Activated naive CD4-positive, alpha-beta T cell treated with anti-CD3 and anti-CD28 coated beads, Interleukin-2, amount 10 ng/mL, durations not matched to agents 7 days and 5 days (primary cell): ENCODE data around the gene SORD.
A peak's percentile ranks its signal among the peaks of the same experiment; 100 is the strongest.
"Not testable (repeated sequence)": the region's sequence is repeated elsewhere in the genome, so short reads cannot be mapped to it uniquely, and the experiment has no call there.

Experiments
- CTCF ChIA-PET: fragments of 350-600 bp; sonication (Branson Sonifier 250); formaldehyde crosslinking; loops from one replicate; lab custom pipeline; 2021; ENCODE audit warnings: antibody characterized with exemption; lab: Charles Lee
- DNase-seq: peaks from one replicate; pipeline ENCODE4 v3.0.0-alpha.2; 2020
- H3K27ac Mint-ChIP-seq: one replicate; pipeline ENCODE4 v1.8.0; 2021; ENCODE audit warnings: mild to moderate bottlenecking, moderate library complexity, mixed read lengths
- H3K27me3 Mint-ChIP-seq: one replicate; pipeline ENCODE4 v1.8.0; 2021; ENCODE audit warnings: mild to moderate bottlenecking, mixed read lengths
- H3K36me3 Mint-ChIP-seq: one replicate; pipeline ENCODE4 v1.8.0; 2021; ENCODE audit warnings: mixed read lengths
- H3K4me1 Mint-ChIP-seq: one replicate; pipeline ENCODE4 v1.8.0; 2021; ENCODE audit warnings: mixed read lengths
- H3K4me3 Mint-ChIP-seq: one replicate; pipeline ENCODE4 v1.8.0; 2021; ENCODE audit warnings: mild to moderate bottlenecking, moderate library complexity, mixed read lengths
- H3K9me3 Mint-ChIP-seq: one replicate; pipeline ENCODE4 v1.8.0; 2021; ENCODE audit warnings: mixed read lengths

The SORD gene

DNA sequence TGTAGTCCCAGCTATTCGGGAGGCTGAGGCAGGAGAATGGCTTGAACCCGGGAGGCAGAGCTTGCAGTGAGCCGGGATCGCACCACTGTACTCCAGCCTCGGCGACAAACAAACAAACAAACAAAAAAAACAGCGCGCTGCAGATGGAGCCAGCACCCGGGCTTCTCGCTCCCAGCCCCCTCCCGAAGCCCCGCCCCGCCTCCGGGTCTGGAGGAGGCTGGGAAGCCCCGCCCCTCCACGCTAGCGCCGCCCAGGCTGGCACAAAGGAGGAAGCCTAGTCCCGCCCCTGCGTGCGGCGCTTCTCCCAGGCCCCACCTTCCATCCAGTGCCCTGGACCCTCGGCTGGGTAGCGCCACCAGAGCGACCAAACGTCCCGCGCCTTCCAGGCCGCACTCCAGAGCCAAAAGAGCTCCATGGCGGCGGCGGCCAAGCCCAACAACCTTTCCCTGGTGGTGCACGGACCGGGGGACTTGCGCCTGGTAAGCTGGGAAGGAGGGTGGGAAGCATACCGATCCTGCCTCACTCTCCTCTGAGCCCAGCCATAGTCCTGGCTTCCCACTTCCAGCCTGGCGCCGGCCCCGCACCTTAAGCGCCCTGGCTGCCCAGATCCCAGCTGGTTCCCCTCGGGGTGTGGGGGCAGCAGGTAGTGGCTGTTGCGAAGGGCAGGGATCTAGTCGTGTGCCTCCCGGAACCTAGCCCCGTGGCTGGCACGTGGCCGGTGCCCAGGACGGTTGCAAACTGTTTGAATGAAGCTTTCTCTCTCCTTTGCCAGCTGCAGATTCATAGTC lies at the start of gene SORD:
SORD (plus strand) TSS at position 325 of the 788 bp plus-strand sequence; CDS start at position 414, 89 bp downstream.
- H3K27me3 Mint-ChIP-seq, result peaks cover 30% of the 10 kb centered on the region
- H3K9me3 Mint-ChIP-seq, result no peaks in the 10 kb centered on the region
- H3K4me3 Mint-ChIP-seq, result peak within 1 kb of the TSS; percentile 78
- H3K27ac Mint-ChIP-seq, result peak within 1 kb of the TSS; percentile 17
- CTCF ChIA-PET, result interaction anchor here (1.1 to 2.0 kb wide), 2 partner anchors 13 to 95 kb away, joined by 6 to 10 read pairs; no protein-coding TSS in a partner anchor
- DNase-seq, result peak; percentile 95
- no peaks in the 10 kb centered on the region for H3K36me3 Mint-ChIP-seq
- H3K4me1 Mint-ChIP-seq, result peaks cover 22% of the 10 kb centered on the region

DNA sequence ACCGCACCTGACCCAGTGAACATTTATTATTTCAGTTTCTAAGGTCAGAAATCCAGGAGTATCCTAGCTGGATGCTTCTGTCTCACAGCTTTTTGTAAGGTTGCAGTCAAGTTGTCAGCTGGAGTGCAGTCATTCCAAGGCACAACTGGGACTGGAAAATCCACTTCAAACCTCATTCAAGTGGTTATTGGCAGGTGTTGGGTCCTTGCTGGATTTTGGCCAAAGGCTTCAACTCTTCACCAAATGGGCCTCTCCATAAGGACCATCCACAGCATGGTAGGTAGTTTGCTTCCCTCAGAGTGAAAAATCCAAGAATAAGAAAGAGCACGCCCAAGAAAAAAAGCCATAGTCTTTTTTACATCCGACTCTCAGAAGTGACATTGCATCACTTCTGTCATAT lies 46.8 kb upstream of the SORD start:
- DNase-seq, H3K4me1 Mint-ChIP-seq, H3K4me3 Mint-ChIP-seq, H3K36me3 Mint-ChIP-seq, H3K9me3 Mint-ChIP-seq, H3K27ac Mint-ChIP-seq, CTCF ChIA-PET: not testable (repeated sequence)
- H3K27me3 Mint-ChIP-seq, result peaks cover 11% of the 10 kb centered on the region

GRCh38 chr15:44977781-44978180 lies 45.2 kb upstream of the SORD start:
- DNase-seq, H3K4me1 Mint-ChIP-seq, CTCF ChIA-PET, H3K27ac Mint-ChIP-seq, H3K9me3 Mint-ChIP-seq, H3K36me3 Mint-ChIP-seq, H3K4me3 Mint-ChIP-seq: not testable (repeated sequence)
- peaks cover 13% of the 10 kb centered on the region for H3K27me3 Mint-ChIP-seq

DNA sequence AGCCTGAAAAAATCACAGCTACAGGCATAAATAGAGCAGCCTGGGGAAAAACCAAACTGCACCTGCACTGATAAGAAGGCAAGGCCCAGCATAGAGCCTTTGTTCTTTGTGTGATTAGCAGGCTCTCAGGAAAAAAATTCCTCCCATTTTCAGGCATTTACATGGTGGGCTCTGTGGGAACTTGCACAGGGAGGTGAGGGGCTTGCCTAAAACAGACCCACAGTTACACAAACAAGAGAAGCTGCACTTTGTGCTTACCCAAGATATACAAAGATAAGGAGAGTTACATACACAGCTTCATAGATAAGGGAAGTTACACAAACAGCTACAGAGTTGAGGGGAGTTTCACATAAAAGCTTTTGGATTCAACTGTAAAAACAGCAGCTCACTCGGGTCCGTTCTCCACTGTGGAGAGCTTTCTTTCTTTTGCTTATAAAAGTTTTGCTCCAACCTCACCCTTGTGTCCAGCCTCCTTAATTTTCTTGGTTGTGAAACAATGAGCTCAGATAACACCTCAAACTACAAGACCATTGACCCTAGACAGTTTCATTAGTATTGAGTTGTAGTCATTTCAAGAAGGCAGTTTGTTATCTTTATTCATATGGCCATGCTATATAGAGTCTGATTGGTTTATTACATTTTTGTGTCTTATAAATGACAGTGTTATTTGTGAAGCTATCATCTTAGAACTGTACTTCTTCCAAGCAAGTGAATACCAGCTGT lies 43.2 kb upstream of the SORD start:
- H3K4me1 Mint-ChIP-seq, H3K27ac Mint-ChIP-seq, CTCF ChIA-PET, H3K4me3 Mint-ChIP-seq, H3K36me3 Mint-ChIP-seq, H3K9me3 Mint-ChIP-seq, DNase-seq: not testable (repeated sequence)
- H3K27me3 Mint-ChIP-seq, result peaks cover 21% of the 10 kb centered on the region

DNA sequence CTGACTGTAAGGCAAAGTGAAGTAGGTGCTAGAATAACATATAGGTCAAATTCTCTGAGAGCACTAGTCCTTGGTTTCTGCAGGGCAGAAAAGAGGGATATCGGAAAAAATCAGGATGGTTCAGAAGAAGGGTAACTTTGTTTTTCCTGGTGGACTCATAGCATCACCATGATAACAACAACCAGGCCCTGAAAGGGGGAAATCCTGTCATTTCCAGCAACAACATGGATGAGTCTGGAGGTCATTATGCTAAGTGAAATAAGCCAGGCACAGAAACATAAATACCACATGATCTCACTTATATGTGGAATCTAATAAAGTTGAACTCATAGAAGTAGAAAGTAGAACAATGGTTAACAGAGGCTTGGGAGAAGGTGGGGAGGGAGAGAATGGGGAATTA lies 38.9 kb upstream of the SORD start:
- Mint-ChIP-seq H3K4me1 (peaks cover 16% of the 10 kb centered on the region), H3K27ac (peak overlapping the region; percentile 8)
- H3K27me3 Mint-ChIP-seq, H3K4me3 Mint-ChIP-seq, CTCF ChIA-PET, H3K36me3 Mint-ChIP-seq, DNase-seq, H3K9me3 Mint-ChIP-seq: not testable (repeated sequence)

DNA sequence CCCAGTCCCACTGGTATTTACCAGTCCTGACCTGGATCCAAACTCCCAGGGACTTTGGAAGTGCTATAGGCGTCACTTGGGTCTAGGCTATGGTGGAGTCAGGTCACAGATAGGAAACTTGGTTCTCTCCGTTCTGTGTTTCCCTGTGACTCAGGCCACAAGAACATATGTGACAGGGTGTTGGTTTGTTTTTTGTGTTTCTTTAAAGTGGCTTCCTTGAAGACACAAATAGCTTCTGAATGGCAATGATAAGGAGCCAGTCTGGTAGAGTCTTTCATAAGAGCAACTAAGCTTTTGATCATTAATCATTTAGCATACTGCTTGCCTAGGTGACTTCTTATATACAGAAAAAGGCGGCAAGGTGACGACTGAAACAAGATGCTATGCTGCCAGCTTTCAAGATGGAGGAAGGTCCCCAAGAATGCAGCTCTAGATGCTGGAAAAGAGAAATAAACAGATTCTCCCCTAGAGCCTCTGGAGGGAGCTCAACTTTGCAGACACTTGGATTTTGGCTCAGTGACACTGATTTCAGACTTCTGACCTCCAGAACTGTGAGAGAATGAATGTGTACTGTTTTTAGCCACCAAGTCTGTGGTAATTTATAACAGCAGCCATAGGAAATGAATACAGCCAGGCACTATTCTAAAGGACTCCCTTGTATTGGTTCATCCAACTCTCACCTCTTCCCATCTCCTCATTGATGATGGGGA lies 36.5 kb upstream of the SORD start:
- CTCF ChIA-PET, H3K4me3 Mint-ChIP-seq, H3K9me3 Mint-ChIP-seq, H3K36me3 Mint-ChIP-seq, H3K27ac Mint-ChIP-seq: not testable (repeated sequence)
- H3K27me3 Mint-ChIP-seq, result peaks cover 20% of the 10 kb centered on the region
- H3K4me1 Mint-ChIP-seq, result peaks cover 16% of the 10 kb centered on the region
- peak; percentile 21 for DNase-seq

GRCh38 chr15:44987711-44988110 lies 35.3 kb upstream of the SORD start:
- H3K36me3 Mint-ChIP-seq, H3K27ac Mint-ChIP-seq, CTCF ChIA-PET, H3K4me3 Mint-ChIP-seq, DNase-seq, H3K9me3 Mint-ChIP-seq: not testable (repeated sequence)
- H3K4me1 Mint-ChIP-seq, result peaks cover 16% of the 10 kb centered on the region
- H3K27me3 Mint-ChIP-seq, result peaks cover 22% of the 10 kb centered on the region

GRCh38 chr15:44988184-44988869 lies 34.7 kb upstream of the SORD start:
- H3K36me3 Mint-ChIP-seq, H3K4me3 Mint-ChIP-seq, CTCF ChIA-PET, H3K27ac Mint-ChIP-seq, DNase-seq, H3K9me3 Mint-ChIP-seq: not testable (repeated sequence)
- H3K27me3 Mint-ChIP-seq, result peaks cover 22% of the 10 kb centered on the region
- peaks cover 16% of the 10 kb centered on the region for H3K4me1 Mint-ChIP-seq

- H3K27ac Mint-ChIP-seq, CTCF ChIA-PET, H3K36me3 Mint-ChIP-seq, DNase-seq, H3K4me3 Mint-ChIP-seq, H3K9me3 Mint-ChIP-seq: not testable (repeated sequence)
- peaks cover 16% of the 10 kb centered on the region for H3K4me1 Mint-ChIP-seq
- peaks cover 24% of the 10 kb centered on the region for H3K27me3 Mint-ChIP-seq
These were observed 34.1 kb upstream of the SORD start for GRCh38 chr15:44988870-44989219.

DNA sequence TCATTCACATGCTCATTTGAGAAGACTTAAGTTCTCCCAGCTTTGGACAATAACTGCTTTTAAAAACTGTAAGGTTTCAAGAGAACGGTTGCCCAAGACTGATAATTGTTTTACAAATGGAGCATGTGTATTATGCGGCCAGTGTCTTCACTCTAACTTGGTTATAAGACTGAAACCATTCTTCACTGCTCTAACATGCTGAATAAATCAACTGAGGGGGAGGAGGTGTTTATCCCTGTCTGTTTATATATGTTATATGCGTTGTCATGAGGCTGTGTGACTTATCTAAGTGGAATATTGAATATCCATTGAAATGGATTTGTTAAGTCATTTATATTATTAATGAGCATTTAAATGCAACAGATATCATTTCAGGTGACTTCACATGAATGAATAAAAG lies 25.4 kb upstream of the SORD start:
- H3K4me3 Mint-ChIP-seq, result not testable (repeated sequence)

DNA sequence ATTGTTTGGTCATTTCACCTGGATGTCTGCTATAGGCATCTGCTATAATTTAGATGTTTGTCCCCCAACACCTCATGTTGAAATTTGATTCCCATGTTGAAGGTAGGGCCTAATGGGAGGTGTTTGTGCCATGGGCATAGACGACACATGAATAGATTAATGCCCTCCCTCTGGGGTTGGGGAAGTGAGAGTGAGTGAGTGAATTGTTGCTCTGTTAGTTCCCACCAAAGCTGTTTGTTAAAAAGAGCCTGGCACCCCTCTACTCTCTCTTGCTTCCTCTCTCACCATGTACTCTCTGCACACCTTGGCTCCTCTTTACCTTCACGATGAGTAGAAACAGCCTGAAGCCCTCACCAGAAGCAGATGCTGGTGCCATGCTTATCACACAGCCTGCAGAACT lies 23.9 kb upstream of the SORD start:
- Mint-ChIP-seq H3K4me1 (no peaks in the 10 kb centered on the region), H3K9me3 (no peaks in the 10 kb centered on the region), H3K27me3 (peaks cover 16% of the 10 kb centered on the region), H3K36me3 (no peaks in the 10 kb centered on the region), H3K27ac (no peak overlapping the region), H3K4me3 (no peak overlapping the region)
- DNase-seq, result no peak
- CTCF ChIA-PET, result no interaction called here

More for the DNA sequence above, 25.4 kb upstream of the SORD start:
- H3K27me3 Mint-ChIP-seq, result peaks cover 28% of the 10 kb centered on the region
- DNase-seq, H3K36me3 Mint-ChIP-seq, H3K4me1 Mint-ChIP-seq, H3K27ac Mint-ChIP-seq, CTCF ChIA-PET, H3K9me3 Mint-ChIP-seq: not testable (repeated sequence)

DNA sequence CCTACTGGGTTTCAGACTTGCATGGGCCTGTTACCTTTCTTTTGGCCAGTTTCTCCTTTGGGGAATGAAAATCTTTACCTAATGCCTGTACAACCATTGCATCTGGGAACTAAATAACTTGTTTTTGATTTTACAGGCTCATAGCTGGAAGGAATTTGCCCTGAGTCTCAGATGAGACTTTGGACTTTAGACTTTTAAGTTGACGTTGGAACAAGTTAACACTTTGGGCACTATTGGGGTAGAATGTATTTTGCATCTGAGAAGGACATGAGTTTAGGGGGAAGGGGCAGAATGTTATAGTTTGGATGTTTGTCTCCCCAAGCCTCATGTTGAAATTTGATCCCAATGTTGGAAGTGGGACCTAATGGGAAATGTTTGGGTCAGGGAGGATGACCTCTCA lies 21.8 kb upstream of the SORD start:
- H3K36me3 Mint-ChIP-seq, H3K27ac Mint-ChIP-seq, DNase-seq, H3K9me3 Mint-ChIP-seq, H3K4me1 Mint-ChIP-seq, CTCF ChIA-PET, H3K4me3 Mint-ChIP-seq: not testable (repeated sequence)
- peaks cover 10% of the 10 kb centered on the region for H3K27me3 Mint-ChIP-seq

GRCh38 chr15:45003731-45004410 lies 19.1 kb upstream of the SORD start:
- H3K9me3 Mint-ChIP-seq, CTCF ChIA-PET, DNase-seq, H3K36me3 Mint-ChIP-seq, H3K4me1 Mint-ChIP-seq, H3K4me3 Mint-ChIP-seq, H3K27ac Mint-ChIP-seq: not testable (repeated sequence)
- H3K27me3 Mint-ChIP-seq, result peaks cover 10% of the 10 kb centered on the region
